GM18505 (cell line): ENCODE results near the gene CPAMD8.

Experiments used
- ATAC-seq: cut with Tn5 transposase; IDR thresholded peaks from one replicate; pipeline ENCODE4 v1.9.1; 2021; ENCODE audit not compliant: unreplicated experiment
- POLR2A ChIP-seq: IDR thresholded peaks from 4 replicates; pipeline ENCODE4 v1.6.1; 2011; ENCODE audit warnings: borderline replicate concordance; ENCODE audit not compliant: insufficient read depth, insufficient read length; ENCODE audit errors: extremely low read depth

CPAMD8 gene

DNA sequence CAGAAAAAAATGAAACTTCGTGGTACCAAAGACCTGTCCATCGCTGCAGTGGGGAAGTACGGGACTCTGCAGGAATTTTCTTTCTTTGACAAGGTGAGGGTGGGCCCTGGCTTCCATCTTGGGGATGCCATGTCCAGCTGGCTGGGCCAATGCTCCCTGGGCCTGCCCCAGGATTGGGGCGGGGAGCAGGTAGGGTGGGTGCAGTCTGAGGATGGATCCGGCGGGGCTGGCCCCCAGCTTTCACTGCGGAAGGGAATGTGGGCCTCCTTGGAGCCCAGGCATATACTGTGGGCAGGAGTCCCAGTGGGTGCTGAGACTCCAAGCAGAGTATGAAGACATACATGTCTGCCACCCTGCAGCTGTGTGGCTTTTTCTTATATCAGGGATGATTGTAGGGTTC lies 173.5 kb downstream of the CPAMD8 start:
- ATAC-seq = no peak

GRCh38 chr19:16851031-16851712 lies 175.4 kb downstream of the CPAMD8 start:
- no peak for ATAC-seq

More for the DNA sequence above, 173.5 kb downstream of the CPAMD8 start:
- TF ChIP-seq POLR2A = no peak

DNA sequence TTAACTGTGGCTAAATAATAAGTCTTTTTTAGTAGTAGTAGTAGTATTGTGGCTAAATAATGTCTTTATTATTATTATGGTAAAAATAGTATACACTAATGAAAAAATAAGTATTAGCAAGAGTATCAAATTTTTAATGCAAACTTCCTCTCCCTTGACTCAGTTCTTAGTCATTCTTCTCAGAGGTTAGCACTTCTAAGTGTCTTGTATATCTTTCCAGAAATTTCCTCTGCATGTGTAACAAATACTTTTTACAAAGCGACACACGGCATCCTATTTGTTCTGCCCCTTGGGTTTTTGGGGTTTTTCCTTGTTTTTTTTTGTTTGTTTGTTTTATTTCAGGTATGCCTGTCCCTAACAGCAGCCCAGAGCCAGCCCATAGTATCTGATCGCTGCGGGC lies 176.5 kb downstream of the CPAMD8 start:
- no peak for ATAC-seq

More at GRCh38 chr19:16851031-16851712, 175.4 kb downstream of the CPAMD8 start:
- TF ChIP-seq POLR2A = no peak

GRCh38 chr19:16849168-16849567 lies 177.4 kb downstream of the CPAMD8 start:
- no peak for TF ChIP-seq POLR2A
- ATAC-seq = no peak

More for the DNA sequence above, 176.5 kb downstream of the CPAMD8 start:
- TF ChIP-seq POLR2A = no peak

DNA sequence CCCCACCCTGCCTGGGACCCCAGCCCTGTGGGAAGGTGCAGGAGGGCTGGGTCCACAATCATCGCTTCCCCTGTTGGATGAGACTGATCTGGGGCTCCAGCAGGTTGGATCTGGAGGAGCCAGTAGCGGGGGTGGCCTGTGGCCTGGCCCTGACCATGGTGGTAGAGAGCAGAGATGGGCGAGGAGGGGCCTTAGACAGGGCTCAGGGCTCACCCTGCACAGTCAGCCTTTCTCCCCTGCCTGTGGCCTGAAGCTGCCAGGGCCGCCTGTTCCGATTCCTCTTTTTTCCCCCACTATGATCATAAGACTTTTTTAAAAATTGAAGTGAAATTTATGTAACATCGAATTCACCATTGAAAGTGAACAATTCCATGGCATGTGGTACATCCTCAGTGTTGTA lies 179.2 kb downstream of the CPAMD8 start:
- no peak for ATAC-seq
- no peak for TF ChIP-seq POLR2A

GRCh38 chr19:16846901-16847300 lies 179.7 kb downstream of the CPAMD8 start:
- TF ChIP-seq POLR2A = no peak
- no peak for ATAC-seq
